ENCODE results near the gene HRH2.
"Not testable (repeated sequence)": the region's sequence is repeated elsewhere in the genome, so short reads cannot be mapped to it uniquely, and the experiment has no call there.

The HRH2 gene

GRCh38 chr5:175740014-175740413 is 82.1 kb downstream of the HRH2 start:
- DNase-seq: no peak

- DNase-seq: no peak
Measured at GRCh38 chr5:175741556-175741955, 83.7 kb downstream of the HRH2 start.

DNA sequence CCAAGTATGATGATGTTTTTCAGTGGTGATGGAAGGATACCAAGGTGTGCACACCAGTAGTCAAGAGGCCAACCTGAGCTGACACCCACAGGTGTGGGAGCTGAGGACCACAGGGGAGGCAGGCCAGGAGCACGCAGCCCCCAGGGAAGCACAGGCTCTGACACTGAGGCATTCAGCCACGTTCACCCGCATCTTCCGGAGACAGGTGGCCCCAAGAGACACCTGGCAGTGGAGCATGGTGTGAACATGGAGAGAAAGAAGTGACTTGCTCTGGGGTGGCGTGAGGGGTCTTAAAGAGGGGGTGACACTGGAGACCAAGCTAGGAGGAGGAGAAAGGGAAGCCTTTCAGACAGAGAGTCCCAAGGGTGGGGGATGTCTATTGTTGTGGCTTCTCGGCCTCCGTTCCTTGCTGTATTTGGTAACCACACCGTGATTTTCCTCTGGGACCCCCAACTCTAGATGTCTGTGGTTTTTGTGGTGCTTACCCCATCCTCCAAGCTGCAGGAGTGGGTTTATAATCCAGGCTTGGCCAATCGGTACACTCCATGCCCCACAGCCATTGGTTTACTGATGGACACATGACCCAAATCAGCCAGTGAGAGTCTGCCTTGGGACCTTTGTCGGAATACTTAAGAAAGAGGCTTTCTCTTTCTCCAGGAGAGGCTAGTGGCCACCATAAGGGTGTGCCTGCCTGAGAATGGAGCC is 84.6 kb downstream of the HRH2 start:
- DNase-seq: no peak

DNA sequence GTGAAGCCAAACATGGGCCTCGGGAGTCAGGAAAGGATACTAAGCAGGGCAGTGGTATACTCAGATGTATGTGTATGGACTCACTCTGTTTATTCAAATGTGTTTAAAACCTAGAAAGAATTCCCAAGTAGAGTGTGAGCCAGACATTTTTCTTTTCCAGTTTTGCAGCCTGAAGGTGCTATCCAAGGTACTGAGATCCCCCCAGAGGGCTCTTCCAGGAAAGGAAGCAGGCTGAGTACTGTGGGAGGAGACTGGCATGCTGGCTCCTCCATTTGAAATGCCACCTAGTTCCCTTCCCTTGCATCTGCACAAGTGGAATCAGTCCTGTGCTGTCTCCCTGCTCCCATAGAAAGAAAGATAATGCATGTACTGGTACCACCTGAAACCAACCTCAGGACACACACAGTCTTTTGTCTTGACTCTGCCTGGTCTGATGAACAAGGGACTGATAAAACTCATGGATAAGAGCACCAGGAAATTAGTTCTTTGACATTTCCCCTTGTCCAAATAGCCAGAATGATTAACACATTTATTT is 85.9 kb downstream of the HRH2 start:
- DNase-seq: no peak

DNA sequence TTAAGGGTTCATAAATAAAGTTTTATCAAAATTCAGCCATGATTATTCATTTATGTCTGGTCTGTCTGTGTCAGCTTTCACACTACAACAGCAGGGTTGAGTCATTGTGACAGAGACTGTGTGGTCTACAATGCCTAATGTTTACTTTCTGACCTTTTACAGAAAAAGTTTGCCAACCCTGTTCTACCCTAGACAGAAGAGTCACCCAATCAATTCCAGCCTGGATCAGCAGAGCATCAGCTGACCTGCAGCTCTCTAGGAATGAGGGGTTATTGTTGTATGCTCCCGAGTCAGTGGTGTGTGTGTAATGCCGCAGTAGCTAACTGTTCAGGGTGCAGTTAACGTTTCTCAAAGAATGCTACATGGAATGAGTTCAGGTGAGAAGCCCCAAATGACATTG is 87.3 kb downstream of the HRH2 start:
- no peak for DNase-seq

- DNase-seq: no peak
Measured at GRCh38 chr5:175746851-175747250, 89.0 kb downstream of the HRH2 start.

DNA sequence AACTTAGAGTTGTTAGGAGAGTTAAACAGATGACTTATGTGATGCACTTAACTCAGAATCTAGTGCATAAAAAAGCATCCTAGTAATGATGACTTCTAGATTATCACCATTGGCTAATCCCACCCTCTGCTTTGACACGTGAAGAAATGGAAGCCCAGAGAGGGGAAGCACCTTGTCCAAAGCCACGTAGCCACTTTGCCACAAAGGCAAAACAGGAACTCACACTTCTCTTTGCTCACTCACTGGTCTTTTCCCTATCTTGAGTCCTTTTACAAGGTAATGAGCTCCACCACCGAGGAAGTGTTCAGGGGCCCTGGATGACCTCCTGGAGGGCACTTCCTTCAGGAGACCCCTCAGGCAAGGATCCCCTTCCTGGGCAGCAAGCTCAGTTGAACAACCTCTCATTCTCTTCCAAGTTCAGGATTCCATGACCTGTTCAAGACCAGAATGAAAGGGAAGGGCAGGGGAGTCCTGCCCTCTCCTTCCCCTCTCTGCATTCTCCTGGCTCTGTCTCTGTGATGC is 89.7 kb downstream of the HRH2 start:
- no peak for DNase-seq

DNA sequence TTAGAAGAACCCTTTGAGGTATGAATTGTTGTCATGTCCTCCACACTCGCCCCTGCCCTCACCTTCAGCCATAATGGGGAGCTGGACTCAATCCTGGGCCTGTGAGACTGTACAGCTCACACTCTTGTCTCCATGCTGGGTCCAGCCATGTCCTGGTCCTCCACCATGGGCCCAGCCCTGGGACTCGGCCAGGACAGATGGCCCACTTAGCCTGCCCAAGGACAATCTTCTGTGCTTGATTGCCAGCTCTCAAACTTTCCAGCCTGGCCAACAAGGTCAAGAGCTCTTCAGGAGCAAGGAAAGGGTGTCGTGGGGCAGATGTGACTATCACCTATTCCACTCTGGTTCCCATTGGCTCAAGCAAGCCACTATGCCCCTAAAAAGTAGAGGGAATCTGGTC is 90.8 kb downstream of the HRH2 start:
- DNase-seq: no peak

- DNase-seq: no peak
Measured at GRCh38 chr5:175749591-175749990, 91.7 kb downstream of the HRH2 start.

GRCh38 chr5:175750511-175750931 is 92.7 kb downstream of the HRH2 start:
- no peak for DNase-seq

GRCh38 chr5:175751369-175751768 is 93.5 kb downstream of the HRH2 start:
- DNase-seq: no peak

DNA sequence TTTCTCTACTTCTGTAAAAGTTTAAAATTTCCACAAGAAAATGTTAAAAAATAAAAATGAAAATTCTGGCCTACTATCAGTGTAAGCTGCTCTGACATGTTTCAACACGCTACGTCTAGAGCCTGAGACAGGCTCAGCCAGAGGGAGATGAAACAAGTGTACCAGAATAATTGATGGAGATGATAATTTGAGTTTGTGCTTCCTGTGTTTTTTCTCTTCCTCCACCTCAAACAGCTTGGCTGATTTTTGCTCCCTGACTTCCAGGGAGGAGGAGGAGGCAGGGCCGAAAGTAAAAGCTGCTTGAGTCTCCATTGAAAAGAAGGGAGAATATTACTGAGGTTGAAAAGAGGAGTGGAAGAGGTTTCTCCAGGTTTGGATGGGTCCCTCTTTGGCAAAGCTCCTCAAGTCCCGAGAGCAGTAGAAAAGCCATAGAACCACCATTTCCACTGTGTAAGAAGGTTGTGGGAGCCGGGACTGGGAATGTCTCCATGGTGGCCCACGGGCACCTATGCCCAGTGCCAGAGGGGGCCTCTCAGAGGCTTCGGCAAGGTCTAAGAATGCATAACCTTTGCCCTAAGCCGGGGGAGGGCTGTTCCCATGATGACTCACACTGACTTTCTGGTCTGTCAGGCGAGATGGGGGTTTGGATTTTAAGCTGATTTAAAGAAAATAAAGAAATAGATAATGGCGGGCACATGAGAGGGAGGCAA is 95.1 kb downstream of the HRH2 start:
- DNase-seq: no peak

DNA sequence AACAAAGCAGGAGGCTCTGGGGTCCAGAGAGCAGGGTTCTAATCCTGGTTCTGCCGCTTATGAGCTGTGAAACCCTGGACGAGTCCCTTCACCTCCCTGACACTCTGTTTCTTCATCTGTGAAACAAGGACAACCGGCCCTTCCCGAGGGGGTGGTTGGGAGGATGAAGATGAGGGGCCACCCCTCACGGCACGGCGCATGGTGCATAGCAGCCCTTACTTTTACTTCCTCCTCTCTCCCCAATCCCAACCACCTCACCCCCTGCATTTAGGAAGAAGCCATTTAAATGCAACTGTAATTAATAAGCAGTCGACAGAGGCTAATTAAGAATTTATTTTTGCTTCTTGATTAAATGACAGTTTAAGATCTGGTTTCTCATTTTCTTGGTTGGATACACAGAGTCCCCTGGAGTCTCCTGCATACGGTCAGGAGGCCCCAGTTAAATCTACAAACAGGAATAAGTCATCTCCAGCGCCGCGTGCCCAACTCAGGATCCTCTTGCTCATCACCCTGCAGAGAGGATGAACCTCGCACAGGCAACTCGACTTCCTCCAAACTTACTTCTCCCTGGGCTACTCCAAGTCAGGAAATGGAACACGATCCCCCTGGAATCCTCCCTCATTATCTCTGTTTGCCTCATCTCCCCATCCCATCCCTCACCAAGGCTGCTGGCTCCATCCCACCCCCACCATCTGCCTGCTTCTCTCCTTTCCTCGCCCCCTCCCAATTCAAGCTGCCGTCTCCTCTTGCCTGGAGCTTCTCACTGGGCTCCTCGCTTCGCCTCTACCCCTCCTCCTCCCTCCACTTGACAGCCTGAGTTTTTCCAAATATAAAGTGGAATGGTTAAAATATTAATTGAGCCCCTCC is 95.9 kb downstream of the HRH2 start:
- no peak for DNase-seq

DNA sequence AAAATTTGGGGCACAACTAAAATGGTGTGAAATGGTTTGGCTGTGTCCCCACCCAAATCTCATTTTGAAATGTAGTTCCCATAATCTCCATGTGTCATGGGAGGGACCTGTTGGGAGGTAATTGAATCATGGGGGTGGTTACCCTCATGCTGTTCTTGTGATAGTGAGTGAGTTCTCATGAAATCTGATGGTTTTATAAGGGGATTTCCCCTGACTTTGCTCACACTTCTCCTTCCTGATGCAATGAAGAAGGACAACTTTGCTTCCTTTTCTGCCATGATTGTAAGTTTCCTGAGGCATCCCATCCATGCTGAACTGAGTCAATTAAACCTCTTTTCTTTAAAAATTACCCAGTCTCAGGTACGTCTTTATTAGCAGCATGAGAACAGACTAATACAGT is 102.1 kb downstream of the HRH2 start:
- DNase-seq: not testable (repeated sequence)

Data from right kidney (tissue), 1 donor.